DND-41 (cell line): ENCODE measurements around the gene ZNF750.

Source experiments
- ATAC-seq: fragments of 200-7000 bp; cut with Tn5 transposase; 3 replicates; pipeline ENCODE4 v1.9.1; 2021; ENCODE audit warnings: low read depth; ENCODE audit not compliant: insufficient read depth
- DNase-seq: peaks from one replicate; pipeline ENCODE4 v3.0.0-alpha.2; 2020
- H2AFZ ChIP-seq: 2 replicates; pipeline ENCODE4 v1.6.0; 2012; ENCODE audit warnings: low read depth, low read length
- H3K27ac ChIP-seq: 2 replicates; pipeline ENCODE4 v1.5.1; 2012; ENCODE audit warnings: low read length, inconsistent platforms
- H3K27me3 ChIP-seq: fragments of 200-600 bp; sonication (generic); 2 replicates; pipeline ENCODE4 v1.6.0; 2012; ENCODE audit warnings: low read length, mild to moderate bottlenecking, inconsistent platforms; ENCODE audit not compliant: insufficient read depth, poor library complexity
- H3K36me3 ChIP-seq: 2 replicates; pipeline ENCODE4 v1.5.1; 2012; ENCODE audit warnings: low read length, inconsistent platforms; ENCODE audit not compliant: insufficient read depth
- H3K4me1 ChIP-seq: 2 replicates; pipeline ENCODE4 v1.5.1; 2012; ENCODE audit warnings: mild to moderate bottlenecking, low read length; ENCODE audit not compliant: insufficient read depth
- H3K4me2 ChIP-seq: 2 replicates; pipeline ENCODE4 v1.6.0; 2012; ENCODE audit warnings: mild to moderate bottlenecking, moderate library complexity, low read length, inconsistent platforms; ENCODE audit not compliant: insufficient read depth
- H3K4me3 ChIP-seq, 2 experiments: fragments of 200-600 bp in 1 of 2; shearing (Covaris generic) in 1 of 2; 2 replicates each; pipeline ENCODE4 v1.5.1; 2012 to 2016; ENCODE audit warnings: inconsistent platforms in 2 of 2, low read length in 2 of 2, mild to moderate bottlenecking in 2 of 2, low read depth in 1 of 2, moderate library complexity in 1 of 2
- H3K79me2 ChIP-seq: 2 replicates; pipeline ENCODE4 v1.6.0; 2012; ENCODE audit warnings: low read length, inconsistent platforms; ENCODE audit not compliant: insufficient read depth
- H3K9ac ChIP-seq: 2 replicates; pipeline ENCODE4 v1.6.0; 2012; ENCODE audit warnings: low read depth, mild to moderate bottlenecking, inconsistent platforms, low read length, moderate library complexity
- H3K9me3 ChIP-seq: 2 replicates; pipeline ENCODE4 v1.5.1; 2012; ENCODE audit warnings: low read length, moderate library complexity, mild to moderate bottlenecking, inconsistent platforms; ENCODE audit not compliant: insufficient read depth, severe bottlenecking
- H4K20me1 ChIP-seq: 2 replicates; pipeline ENCODE4 v1.6.0; 2012; ENCODE audit warnings: low read length; ENCODE audit not compliant: insufficient read depth
- CTCF ChIP-seq: IDR thresholded peaks from 2 replicates; pipeline ENCODE4 v1.5.1; 2012; ENCODE audit warnings: borderline replicate concordance, low read length, moderate library complexity, mild to moderate bottlenecking; ENCODE audit not compliant: poor library complexity, severe bottlenecking; ENCODE audit errors: extremely low read depth
- EZH2 ChIP-seq: IDR thresholded peaks from 3 replicates; pipeline ENCODE4 v1.6.1; 2012; ENCODE audit warnings: borderline replicate concordance, low read depth, mild to moderate bottlenecking, moderate library complexity, low read length, inconsistent platforms; ENCODE audit not compliant: severe bottlenecking

ZNF750 gene

DNA sequence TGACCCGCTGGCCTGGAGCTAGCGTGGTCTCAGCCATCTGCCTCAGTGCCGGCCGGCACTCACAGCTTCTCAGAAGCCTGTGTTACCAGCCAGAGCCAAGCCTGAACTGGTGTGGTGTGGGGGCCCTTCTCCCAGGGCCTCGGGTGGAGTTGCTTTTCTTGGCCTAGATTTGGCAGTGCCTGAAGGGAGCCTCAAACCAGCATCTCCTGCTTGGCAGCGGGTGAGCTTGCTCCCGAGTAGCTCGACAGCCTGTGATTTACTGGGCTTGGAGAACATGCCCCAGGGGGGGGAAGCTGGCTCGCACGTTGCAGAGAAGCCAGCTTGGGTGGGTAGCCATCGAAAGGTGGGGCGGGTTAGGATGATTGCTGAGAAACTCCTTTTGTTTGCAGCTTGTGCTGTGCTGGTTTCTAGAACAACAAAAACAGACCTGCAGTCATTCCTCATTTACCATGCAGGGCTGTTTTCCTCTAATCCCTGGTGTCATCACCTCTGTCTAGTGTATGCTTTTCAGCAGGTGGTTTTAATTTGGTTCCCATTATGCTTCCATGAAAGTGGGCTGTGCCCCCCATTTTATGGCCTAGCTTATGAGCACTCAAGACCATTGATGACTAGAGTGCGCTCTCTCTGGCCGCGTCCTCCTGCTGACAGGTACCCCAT is 45.7 kb downstream of the ZNF750 start:
- peaks cover 46% of the 10 kb centered on the region for H4K20me1 ChIP-seq
- no peak for ATAC-seq
- DNase-seq = no peak
- no peaks in the 10 kb centered on the region for H3K4me1 ChIP-seq
- no peak for TF ChIP-seq EZH2
- TF ChIP-seq CTCF = no peak
- no peak overlapping the region for H3K4me3 ChIP-seq
- peaks cover 69% of the 10 kb centered on the region for H3K79me2 ChIP-seq
- H3K4me2 ChIP-seq = no peak overlapping the region
- H3K9ac ChIP-seq = no peak overlapping the region
- no peak overlapping the region for H2AFZ ChIP-seq
- no peaks in the 10 kb centered on the region for H3K27me3 ChIP-seq
- no peak overlapping the region for H3K27ac ChIP-seq
- H3K36me3 ChIP-seq = peaks cover 58% of the 10 kb centered on the region
- H3K9me3 ChIP-seq = no peaks in the 10 kb centered on the region

- no peaks in the 10 kb centered on the region for H3K27me3 ChIP-seq
- H3K9ac ChIP-seq = no peak overlapping the region
- DNase-seq (no peak), ATAC-seq (no peak)
- H3K36me3 ChIP-seq = peaks cover 49% of the 10 kb centered on the region
- peaks cover 42% of the 10 kb centered on the region for H4K20me1 ChIP-seq
- TF ChIP-seq EZH2 (no peak), CTCF (no peak)
- H2AFZ ChIP-seq = no peak overlapping the region
- H3K4me1 ChIP-seq = no peaks in the 10 kb centered on the region
- H3K27ac ChIP-seq = no peak overlapping the region
- H3K4me2 ChIP-seq = no peak overlapping the region
- no peak overlapping the region for H3K4me3 ChIP-seq
- H3K79me2 ChIP-seq = peaks cover 81% of the 10 kb centered on the region
- no peaks in the 10 kb centered on the region for H3K9me3 ChIP-seq
These were observed 48.3 kb downstream of the ZNF750 start for GRCh38 chr17:82791532-82791931.

DNA sequence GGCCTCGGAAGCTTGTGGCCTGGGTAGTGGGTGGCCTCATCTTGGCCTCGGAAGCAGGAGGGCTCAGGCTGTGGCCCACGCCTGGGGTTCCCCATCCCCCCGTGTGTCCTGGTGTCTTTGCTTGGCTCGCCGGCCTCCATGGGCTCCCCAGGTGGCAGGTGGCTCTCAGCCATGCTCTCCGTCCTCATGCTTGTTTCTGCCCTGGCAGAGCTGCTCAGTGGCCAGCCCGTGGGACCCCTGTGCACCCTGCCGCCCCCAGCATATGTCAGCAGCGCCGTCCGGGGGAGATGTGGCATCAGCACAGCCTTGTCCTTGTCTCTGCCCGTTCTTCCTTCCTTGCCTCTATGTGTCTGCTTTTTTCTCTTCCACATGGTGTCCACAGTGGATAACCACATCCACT is 49.4 kb downstream of the ZNF750 start:
- Histone ChIP-seq H2AFZ (no peak overlapping the region), H3K79me2 (peaks cover 81% of the 10 kb centered on the region), H3K27me3 (no peaks in the 10 kb centered on the region), H3K36me3 (peaks cover 47% of the 10 kb centered on the region), H3K27ac (peak overlapping the region; percentile 14; the same call in 1 of the 2 replicates), H4K20me1 (peaks cover 41% of the 10 kb centered on the region), H3K9ac (no peak overlapping the region), H3K9me3 (no peaks in the 10 kb centered on the region), H3K4me3 (no peak overlapping the region), H3K4me1 (no peaks in the 10 kb centered on the region), H3K4me2 (no peak overlapping the region)
- DNase-seq (no peak), ATAC-seq (no peak)
- no peak for TF ChIP-seq CTCF
- TF ChIP-seq EZH2 = no peak
